HG03280 (cell line): Measurements from ENCODE around the gene SLC12A2.

ENCODE experiments used
- ATAC-seq: cut with Tn5 transposase; IDR thresholded peaks from one replicate; pipeline ENCODE4 v1.9.1; 2021; ENCODE audit warnings: mild to moderate bottlenecking, moderate library complexity; ENCODE audit not compliant: unreplicated experiment

Gene SLC12A2

GRCh38 chr5:128163991-128164390 is 80.4 kb downstream of the SLC12A2 start:
- ATAC-seq: no peak

- ATAC-seq: no peak
These were observed 85.9 kb downstream of the SLC12A2 start for GRCh38 chr5:128169401-128170017.

GRCh38 chr5:128172102-128172501 is 88.5 kb downstream of the SLC12A2 start:
- ATAC-seq: no peak

- ATAC-seq: no peak
These were observed 91.4 kb downstream of the SLC12A2 start for GRCh38 chr5:128174951-128175350.

- ATAC-seq: no peak
These were observed 108.8 kb downstream of the SLC12A2 start for GRCh38 chr5:128192368-128192767.

- ATAC-seq: no peak
These were observed 110.3 kb downstream of the SLC12A2 start for GRCh38 chr5:128193665-128194390.

GRCh38 chr5:128195316-128195715 is 111.8 kb downstream of the SLC12A2 start:
- no peak for ATAC-seq

- no peak for ATAC-seq
These were observed 112.5 kb downstream of the SLC12A2 start for GRCh38 chr5:128196080-128196479.

- ATAC-seq: no peak
These were observed 113.2 kb downstream of the SLC12A2 start for GRCh38 chr5:128196791-128197190.

GRCh38 chr5:128197896-128198522 is 114.4 kb downstream of the SLC12A2 start:
- ATAC-seq: no peak

GRCh38 chr5:128199104-128199503 is 115.5 kb downstream of the SLC12A2 start:
- no peak for ATAC-seq

GRCh38 chr5:128199611-128200010 is 116.0 kb downstream of the SLC12A2 start:
- ATAC-seq: no peak

- peak; percentile 98 for ATAC-seq
These were observed 117.7 kb downstream of the SLC12A2 start for GRCh38 chr5:128201065-128201926.

GRCh38 chr5:128202320-128202719 is 118.8 kb downstream of the SLC12A2 start:
- ATAC-seq: no peak

GRCh38 chr5:128208436-128208835 is 124.9 kb downstream of the SLC12A2 start:
- ATAC-seq: no peak

- ATAC-seq: no peak
These were observed 128.7 kb downstream of the SLC12A2 start for GRCh38 chr5:128212191-128212806.

GRCh38 chr5:128213340-128213739 is 129.8 kb downstream of the SLC12A2 start:
- no peak for ATAC-seq

GRCh38 chr5:128213833-128214232 is 130.3 kb downstream of the SLC12A2 start:
- no peak for ATAC-seq

GRCh38 chr5:128216285-128216684 is 132.7 kb downstream of the SLC12A2 start:
- ATAC-seq: no peak

- ATAC-seq: no peak
These were observed 133.4 kb downstream of the SLC12A2 start for GRCh38 chr5:128216860-128217531.
